Measurements from ENCODE around the gene RCOR1. TPM values are rescaled to one million over a fixed set of nuclear protein-coding genes. Genes with fewer than 3 reads are reported as not detected.

RCOR1 gene
- total and polyA plus RNA-seq, 2 of the 4 experiments (the other 2 are of a cell fraction): 9.0 to 11.2 TPM

GRCh38 chr14:102578821-102579220, 13.6 kb upstream of the RCOR1 start:
- Histone ChIP-seq H3K4me1 (ENCODE audit: control insufficient read depth, insufficient read depth, low read length) (peaks cover 13% of the 10 kb centered on the region), H3K56ac (ENCODE audit: extremely low read depth, insufficient read depth, low read length) (no peak overlapping the region), H4K5ac (ENCODE audit: low read depth, low read length) (no peak overlapping the region), H2BK5ac (ENCODE audit: low read depth, low read length, poor library complexity, severe bottlenecking) (peak overlapping the region; percentile 48), H2BK15ac (ENCODE audit: low read depth, low read length) (no peak overlapping the region), H3K4me3 (ENCODE audit: insufficient read depth, low read depth, low read length) (no peak overlapping the region), H3K9me1 (ENCODE audit: insufficient read depth, low read length) (peaks cover 15% of the 10 kb centered on the region), H3K9ac (ENCODE audit: low read depth, low read length) (no peak overlapping the region), H2BK20ac (ENCODE audit: low read depth, low read length) (no peak overlapping the region), H3K9me3 (ENCODE audit: control insufficient read depth, insufficient read depth, low read length) (no peaks in the 10 kb centered on the region), H2AFZ (replicated peaks; ENCODE audit: low read length, poor library complexity) (peak overlapping the region; percentile 81), H2AK9ac (replicated peaks; ENCODE audit: low read depth, low read length, poor library complexity) (peak overlapping the region; percentile 87), H3K23ac (ENCODE audit: low read depth, low read length) (no peak overlapping the region), H4K8ac (ENCODE audit: low read depth in 2 of 2, low read length in 2 of 2) (peak overlapping the region in 1 of 2 experiments; percentile 65; a peak in 1 of 4 replicates), H3K79me1 (ENCODE audit: low read depth in 1 of 2, low read length in 2 of 2) (no peaks in the 10 kb centered on the region; a peak in 1 of 4 replicates), H4K91ac (ENCODE audit: insufficient read depth, low read depth, low read length) (no peak overlapping the region), H2BK120ac (ENCODE audit: low read depth, low read length) (peak overlapping the region; percentile 14), H3K18ac (ENCODE audit: low read depth, low read length) (no peak overlapping the region), H4K20me1 (ENCODE audit: insufficient read depth, low read length) (no peaks in the 10 kb centered on the region), H2AK5ac (ENCODE audit: low read depth, low read length) (peak overlapping the region; percentile 13), H3K14ac (replicated peaks; ENCODE audit: low read depth, low read length) (no peak overlapping the region), H3K27me3 (ENCODE audit: control insufficient read depth, insufficient read depth, low read length) (no peaks in the 10 kb centered on the region), H3K4ac (ENCODE audit: low read depth, low read length) (peak overlapping the region; percentile 20), H3K4me2 (ENCODE audit: low read depth, low read length) (no peak overlapping the region), H3K36me3 (ENCODE audit: control insufficient read depth, insufficient read depth, low read length) (no peaks in the 10 kb centered on the region), H3K27ac (ENCODE audit: insufficient read depth, low read length) (no peak overlapping the region)
- ATAC-seq (ENCODE audit: low read depth) (no peak), DNase-seq (no peak)
- TF ChIP-seq CTCF (conservative IDR thresholded peaks at IDR 0.05; ENCODE audit: low read depth, low read length) (no peak), RFX5 (IDR thresholded peaks at IDR 0.05; ENCODE audit: low read depth, low read length) (no peak), NFE2L2 (IDR thresholded peaks at IDR 0.05; ENCODE audit: low read depth, low read length) (no peak), BHLHE40 (IDR thresholded peaks at IDR 0.05; ENCODE audit: low read depth, low read length) (no peak), MAZ (IDR thresholded peaks at IDR 0.05; ENCODE audit: borderline replicate concordance, low read depth, low read length) (no peak), MXI1 (IDR thresholded peaks at IDR 0.05; ENCODE audit: borderline replicate concordance, low read depth, low read length) (no peak), RCOR1 (IDR thresholded peaks at IDR 0.05; ENCODE audit: insufficient replicate concordance, low read length) (no peak), CHD1 (IDR thresholded peaks at IDR 0.05; ENCODE audit: low read depth, low read length) (no peak), ELK1 (IDR thresholded peaks at IDR 0.05; ENCODE audit: borderline replicate concordance, low read depth, low read length) (no peak), SMC3 (IDR thresholded peaks at IDR 0.05; ENCODE audit: low read depth, low read length) (no peak), POLR2A (IDR thresholded peaks at IDR 0.05; ENCODE audit: low read depth, low read length) (no peak)
- TF ChIP-seq, protein P1, sequence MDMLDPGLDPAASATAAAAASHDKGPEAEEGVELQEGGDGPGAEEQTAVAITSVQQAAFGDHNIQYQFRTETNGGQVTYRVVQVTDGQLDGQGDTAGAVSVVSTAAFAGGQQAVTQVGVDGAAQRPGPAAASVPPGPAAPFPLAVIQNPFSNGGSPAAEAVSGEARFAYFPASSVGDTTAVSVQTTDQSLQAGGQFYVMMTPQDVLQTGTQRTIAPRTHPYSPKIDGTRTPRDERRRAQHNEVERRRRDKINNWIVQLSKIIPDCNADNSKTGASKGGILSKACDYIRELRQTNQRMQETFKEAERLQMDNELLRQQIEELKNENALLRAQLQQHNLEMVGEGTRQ (IDR thresholded peaks at IDR 0.05; ENCODE audit: low read depth, low read length): no peak
- WGBS, 2 experiments (ENCODE audit: extremely low coverage in 2 of 2, insufficient read length in 1 of 2): 80% methylated on average over 2 of the region's 7 CpGs; no CpG with 5 or more reads in 1 of the 2 experiments
- POLR2A ChIA-PET (ENCODE audit: unreplicated experiment): no interaction called here
- CTCF ChIA-PET: no interaction called here
- dilution Hi-C loops (cut with HindIII; ENCODE audit: low sequenced_read_pairs, unreplicated experiment): no loop called here
- no TSS peak for BruUV-seq (replicated peaks)
- intact Hi-C loops (cut with micrococcal nuclease): no loop called here
- in situ Hi-C loops (cut with MboI; ENCODE audit: low sequenced_read_pairs): no loop called here
